NT2/D1 (cell line): ENCODE data around the gene LRCH3.

Source experiments
- DNase-seq: peaks from one replicate; pipeline ENCODE4 v3.0.0-alpha.2; 2011; ENCODE audit warnings: low read depth, low spot score
- H3K27me3 ChIP-seq: 2 replicates; pipeline ENCODE4 v1.6.0; 2011; ENCODE audit warnings: mild to moderate bottlenecking; ENCODE audit not compliant: insufficient read length, insufficient read depth
- H3K36me3 ChIP-seq: 2 replicates; pipeline ENCODE4 v1.6.1; 2011; ENCODE audit warnings: mild to moderate bottlenecking, low read length, mixed read lengths; ENCODE audit not compliant: insufficient read depth, insufficient read length
- H3K4me1 ChIP-seq: 2 replicates; pipeline ENCODE4 v1.5.1; 2011; ENCODE audit not compliant: insufficient read depth, insufficient read length
- H3K4me3 ChIP-seq: 2 replicates; pipeline ENCODE4 v1.5.1; 2011; ENCODE audit warnings: low read depth; ENCODE audit not compliant: insufficient read length
- H3K9ac ChIP-seq: 2 replicates; pipeline ENCODE4 v1.6.0; 2011; ENCODE audit warnings: low read depth; ENCODE audit not compliant: insufficient read length
- H3K9me3 ChIP-seq: 2 replicates; pipeline ENCODE4 v1.5.1; 2011; ENCODE audit warnings: mild to moderate bottlenecking, low read length; ENCODE audit not compliant: insufficient read depth
- SUZ12 ChIP-seq: IDR thresholded peaks from 2 replicates; pipeline ENCODE4 v1.6.1; 2011; ENCODE audit not compliant: insufficient read length, insufficient read depth; ENCODE audit errors: extremely low read depth
- YY1 ChIP-seq: IDR thresholded peaks from 2 replicates; pipeline ENCODE4 v1.6.1; 2011; ENCODE audit not compliant: insufficient read length, insufficient read depth
- ZNF274 ChIP-seq: IDR thresholded peaks from 2 replicates; pipeline ENCODE4 v1.6.1; 2011; ENCODE audit warnings: mild to moderate bottlenecking, low read depth, low read length

Gene LRCH3

DNA sequence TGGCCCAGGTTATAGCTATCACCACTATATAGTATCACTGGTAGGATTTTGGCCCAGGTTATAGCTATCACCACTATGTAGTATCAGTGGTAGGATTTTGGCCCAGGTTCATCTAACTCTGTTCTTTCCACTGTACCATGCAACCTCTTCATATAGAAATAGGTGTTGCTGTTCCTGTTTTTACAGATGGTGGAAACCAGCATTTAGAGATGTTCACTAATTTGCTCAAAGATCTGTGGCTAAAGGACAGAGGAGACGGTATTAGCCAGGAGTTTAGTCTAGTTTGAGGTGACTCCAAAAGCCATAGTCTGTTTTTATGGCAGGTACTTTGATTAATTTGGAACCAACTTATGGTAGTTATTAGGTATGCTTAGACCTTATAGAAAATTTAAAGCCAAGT is 3.1 kb downstream of the LRCH3 start:
- Histone ChIP-seq H3K9me3 (no peaks in the 10 kb centered on the region), H3K4me1 (no peaks in the 10 kb centered on the region), H3K9ac (no peak overlapping the region), H3K4me3 (no peak overlapping the region), H3K36me3 (peaks cover 2% of the 10 kb centered on the region), H3K27me3 (peaks cover 13% of the 10 kb centered on the region)
- no peak for DNase-seq
- no peak for TF ChIP-seq YY1
- TF ChIP-seq SUZ12 = no peak

DNA sequence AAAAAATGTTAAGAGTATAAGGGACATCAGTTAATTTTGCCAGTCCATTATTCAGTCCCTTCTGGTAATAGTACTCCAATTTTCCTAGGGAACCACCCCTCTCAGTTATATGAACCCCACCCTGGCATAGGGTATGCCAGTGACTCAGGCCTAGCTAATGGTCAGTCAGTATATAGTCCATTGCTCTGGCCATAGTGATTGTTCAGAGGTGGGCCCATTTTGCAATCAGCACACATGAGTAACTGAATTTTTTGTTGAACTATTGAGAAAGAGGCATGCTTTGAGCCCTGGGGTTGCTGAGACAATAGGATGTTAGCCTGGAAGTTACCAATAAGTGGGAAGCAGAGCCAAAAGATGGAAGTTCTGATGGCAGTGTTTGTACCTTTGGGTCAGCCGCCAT is 4.1 kb downstream of the LRCH3 start:
- Histone ChIP-seq H3K9me3 (no peaks in the 10 kb centered on the region), H3K9ac (no peak overlapping the region), H3K36me3 (peaks cover 2% of the 10 kb centered on the region), H3K4me1 (no peaks in the 10 kb centered on the region), H3K4me3 (no peak overlapping the region), H3K27me3 (peaks cover 3% of the 10 kb centered on the region)
- TF ChIP-seq YY1 = no peak
- TF ChIP-seq SUZ12 = no peak
- no peak for TF ChIP-seq ZNF274
- no peak for DNase-seq

DNA sequence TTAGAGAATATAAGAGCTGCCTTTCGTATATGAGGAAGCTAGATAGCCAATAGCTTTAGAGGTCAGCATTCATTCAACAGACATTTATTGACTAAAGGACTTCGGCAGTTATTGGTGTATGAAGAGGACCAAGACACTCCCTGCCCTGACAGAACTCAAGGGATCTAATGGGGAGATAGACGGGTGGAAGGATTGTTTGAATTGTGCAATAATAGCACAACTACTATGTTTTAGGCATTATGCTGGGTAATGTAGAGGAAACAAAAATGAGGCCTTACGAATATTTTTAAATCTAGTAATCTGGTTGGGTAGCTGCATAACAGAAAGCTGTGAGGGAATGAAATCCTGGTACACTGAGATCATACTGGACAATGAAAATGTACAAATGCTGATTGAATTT is 5.0 kb downstream of the LRCH3 start:
- Histone ChIP-seq H3K9me3 (no peaks in the 10 kb centered on the region), H3K4me3 (no peak overlapping the region), H3K27me3 (no peaks in the 10 kb centered on the region), H3K36me3 (peaks cover 2% of the 10 kb centered on the region), H3K4me1 (no peaks in the 10 kb centered on the region), H3K9ac (no peak overlapping the region)
- TF ChIP-seq YY1 (no peak), ZNF274 (no peak), SUZ12 (no peak)
- DNase-seq = no peak

DNA sequence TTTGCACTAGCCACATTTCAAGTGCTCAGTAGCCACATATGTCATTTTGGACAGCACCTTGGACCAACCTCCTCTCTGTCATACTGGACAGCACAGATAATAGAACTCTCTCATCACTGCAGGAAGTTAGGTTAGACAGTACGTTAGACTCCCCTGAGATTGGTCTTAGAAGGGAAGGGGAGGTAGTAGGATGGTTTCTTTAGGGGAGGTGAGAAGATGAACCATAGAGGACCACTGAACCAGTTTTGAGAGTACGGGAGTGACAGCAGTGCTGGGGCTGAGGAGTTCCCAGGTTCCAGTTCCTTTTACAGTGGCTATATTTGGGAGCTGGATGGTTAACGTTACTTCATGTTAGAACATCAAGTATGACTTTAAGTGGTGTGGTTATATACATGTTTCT is 7.8 kb downstream of the LRCH3 start:
- H3K9me3 ChIP-seq = no peaks in the 10 kb centered on the region
- no peaks in the 10 kb centered on the region for H3K4me1 ChIP-seq
- H3K27me3 ChIP-seq = no peaks in the 10 kb centered on the region
- no peak for DNase-seq
- TF ChIP-seq ZNF274 (no peak), YY1 (no peak), SUZ12 (no peak)
- peaks cover 2% of the 10 kb centered on the region for H3K36me3 ChIP-seq
- no peak overlapping the region for H3K9ac ChIP-seq
- H3K4me3 ChIP-seq = no peak overlapping the region

DNA sequence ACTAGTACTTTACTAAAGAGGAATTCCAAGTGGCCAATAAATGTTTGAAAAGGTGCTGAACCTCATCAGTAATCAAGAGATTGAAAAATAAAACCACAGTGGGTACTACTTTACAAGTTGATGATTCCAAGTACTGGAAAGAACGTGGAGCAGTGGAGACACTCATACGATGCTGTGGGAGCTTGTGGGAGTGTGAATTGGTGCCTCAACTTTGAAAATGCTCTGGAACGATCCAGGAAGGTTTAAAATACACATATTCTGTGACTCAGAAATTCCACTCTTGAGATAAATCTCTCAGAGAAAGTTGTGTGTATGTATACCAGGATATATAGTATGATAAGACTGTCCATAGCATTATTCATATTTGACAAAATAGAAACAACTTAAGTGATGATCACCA is 9.3 kb downstream of the LRCH3 start:
- Histone ChIP-seq H3K4me3 (no peak overlapping the region), H3K9ac (no peak overlapping the region), H3K9me3 (no peaks in the 10 kb centered on the region), H3K4me1 (no peaks in the 10 kb centered on the region), H3K27me3 (no peaks in the 10 kb centered on the region), H3K36me3 (peaks cover 2% of the 10 kb centered on the region)
- TF ChIP-seq SUZ12 (no peak), YY1 (no peak), ZNF274 (no peak)
- no peak for DNase-seq

DNA sequence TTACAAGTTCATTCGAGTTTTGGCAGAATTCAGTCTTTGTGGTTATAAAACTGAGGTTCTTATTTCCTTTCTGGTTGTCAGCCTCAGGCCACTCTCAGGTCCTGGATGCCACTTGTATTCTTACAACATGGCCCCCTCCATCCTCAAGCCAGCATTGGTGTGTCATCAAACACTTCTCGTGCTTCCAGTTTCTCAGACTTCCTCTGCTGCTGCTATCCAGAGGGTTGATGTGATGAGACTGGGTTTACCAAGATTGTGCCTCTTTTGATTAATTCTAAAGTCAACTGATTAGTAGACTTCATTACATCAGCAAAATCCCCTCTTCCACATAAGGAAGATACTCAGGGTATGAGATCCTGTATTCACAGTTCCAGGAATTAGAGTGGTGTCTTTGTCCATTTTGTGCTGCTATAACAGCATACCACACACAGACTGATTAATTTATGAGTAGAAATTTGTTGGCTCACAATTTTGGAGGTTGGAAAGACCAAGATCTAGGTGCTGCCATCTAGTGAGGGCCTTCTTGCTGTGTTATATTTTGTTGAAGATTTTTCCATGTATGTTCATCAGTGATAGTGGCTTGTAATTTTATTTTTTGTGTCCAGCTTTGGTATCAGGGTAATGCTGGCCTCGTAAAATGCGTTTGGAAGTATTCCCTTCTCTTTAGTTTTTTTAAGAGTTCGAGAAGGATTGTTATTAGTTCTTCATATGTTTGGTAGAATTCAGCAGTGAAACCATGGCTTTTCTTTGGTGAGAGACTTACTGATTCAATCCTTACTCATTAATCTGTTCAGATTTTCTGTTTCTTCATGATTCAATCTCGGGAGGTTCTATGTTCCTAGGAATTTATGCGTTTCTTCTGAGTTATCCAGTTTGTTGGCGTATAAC is 11.1 kb downstream of the LRCH3 start:
- no peak for DNase-seq
- no peaks in the 10 kb centered on the region for H3K27me3 ChIP-seq
- no peak overlapping the region for H3K4me3 ChIP-seq

DNA sequence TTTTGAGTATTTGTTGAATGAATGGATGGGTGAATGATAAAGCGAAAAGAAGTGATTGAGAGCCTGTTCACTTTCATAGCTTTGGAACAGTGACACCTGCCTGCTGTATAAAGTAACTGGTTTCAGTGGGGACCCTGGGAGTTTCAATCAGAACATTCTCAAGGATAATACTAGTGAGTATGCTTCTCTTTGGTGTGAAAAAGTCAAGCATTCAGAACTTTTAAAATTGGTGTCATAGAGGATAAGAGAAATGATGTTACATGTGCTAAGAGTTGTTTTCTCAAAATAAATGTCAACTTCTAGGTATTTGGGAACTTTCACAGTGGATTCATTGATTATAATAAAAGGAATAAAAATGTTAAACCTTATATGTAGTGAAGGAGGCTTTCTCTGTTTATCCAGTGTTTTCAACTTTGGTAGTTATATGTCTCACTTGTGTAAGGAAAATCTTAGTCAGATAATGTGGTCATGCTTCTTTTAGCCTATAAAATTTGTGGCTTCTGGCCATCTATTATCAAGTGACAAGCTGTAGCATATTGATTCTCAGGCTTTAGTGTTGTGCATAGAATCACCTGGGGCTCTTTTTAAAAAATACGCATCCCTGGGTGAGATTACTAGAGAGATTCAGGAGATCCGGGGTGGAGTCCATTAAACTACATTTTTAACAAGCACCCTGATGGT is 11.9 kb downstream of the LRCH3 start:
- Histone ChIP-seq H3K9ac (no peak overlapping the region), H3K4me3 (no peak overlapping the region), H3K4me1 (no peaks in the 10 kb centered on the region), H3K36me3 (peaks cover 2% of the 10 kb centered on the region), H3K27me3 (no peaks in the 10 kb centered on the region), H3K9me3 (no peaks in the 10 kb centered on the region)
- no peak for TF ChIP-seq ZNF274
- no peak for TF ChIP-seq YY1
- TF ChIP-seq SUZ12 = no peak
- no peak for DNase-seq

More for the DNA sequence above, 11.1 kb downstream of the LRCH3 start:
- Histone ChIP-seq H3K4me1 (no peaks in the 10 kb centered on the region), H3K36me3 (peaks cover 2% of the 10 kb centered on the region), H3K9ac (no peak overlapping the region), H3K9me3 (no peaks in the 10 kb centered on the region)
- TF ChIP-seq YY1 = no peak
